GM18907 (cell line): Measurements from ENCODE around the gene GOLT1A.

Experiments
- ATAC-seq: cut with Tn5 transposase; IDR thresholded peaks from one replicate; pipeline ENCODE4 v1.9.1; 2021; ENCODE audit warnings: mild to moderate bottlenecking, moderate library complexity; ENCODE audit not compliant: unreplicated experiment

GOLT1A gene

DNA sequence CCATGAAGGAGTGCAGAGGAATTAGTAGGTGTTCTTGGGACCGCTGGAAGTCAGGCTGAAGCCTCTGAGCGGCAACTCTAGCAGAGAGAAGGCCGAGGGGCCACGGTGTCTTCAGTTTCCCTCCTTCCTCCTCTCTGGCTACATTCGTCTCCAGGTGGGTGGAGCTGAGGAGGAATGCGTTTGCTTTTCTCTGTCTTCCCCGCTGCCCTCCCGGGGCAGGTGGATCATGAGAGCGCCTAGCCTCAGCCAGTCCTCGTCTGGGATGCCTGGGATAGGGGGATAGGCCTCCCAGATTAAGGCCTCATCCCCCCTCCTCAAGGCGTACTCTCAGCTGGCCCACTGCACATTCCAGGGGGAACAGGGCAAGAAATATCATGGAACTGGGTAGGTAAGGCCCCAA lies 7.5 kb upstream of the GOLT1A start:
- ATAC-seq: no peak

DNA sequence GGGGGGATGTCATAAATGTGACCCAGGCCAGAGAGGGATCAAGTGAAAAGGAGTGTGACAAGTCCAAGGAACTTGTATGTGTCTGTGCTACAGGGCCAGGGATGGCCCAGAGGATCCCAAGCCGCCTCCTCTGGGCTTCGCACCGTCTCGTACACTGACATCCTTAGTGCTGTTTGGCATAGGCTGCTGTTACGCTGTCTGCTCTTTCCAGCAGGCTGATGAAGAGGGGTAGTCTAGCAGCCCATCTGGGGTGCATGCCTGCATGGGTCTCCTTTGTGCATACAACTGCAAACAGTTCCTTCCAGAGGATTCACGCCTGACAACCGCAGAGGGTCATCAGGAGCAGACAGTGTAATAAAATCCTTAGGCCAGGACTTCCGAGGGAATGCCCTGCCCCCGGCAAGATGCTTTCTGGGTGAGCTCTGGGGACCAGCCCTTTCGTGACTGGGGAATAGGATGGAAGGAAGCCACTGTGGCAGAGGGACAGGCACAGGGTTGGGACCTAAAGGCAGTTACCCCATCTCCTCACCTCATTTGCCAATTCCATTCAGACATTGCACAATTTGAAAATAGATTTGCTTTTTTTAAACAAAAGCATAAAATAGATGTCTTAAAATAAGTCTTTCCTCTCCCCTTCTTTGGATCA lies 6.3 kb upstream of the GOLT1A start:
- no peak for ATAC-seq

DNA sequence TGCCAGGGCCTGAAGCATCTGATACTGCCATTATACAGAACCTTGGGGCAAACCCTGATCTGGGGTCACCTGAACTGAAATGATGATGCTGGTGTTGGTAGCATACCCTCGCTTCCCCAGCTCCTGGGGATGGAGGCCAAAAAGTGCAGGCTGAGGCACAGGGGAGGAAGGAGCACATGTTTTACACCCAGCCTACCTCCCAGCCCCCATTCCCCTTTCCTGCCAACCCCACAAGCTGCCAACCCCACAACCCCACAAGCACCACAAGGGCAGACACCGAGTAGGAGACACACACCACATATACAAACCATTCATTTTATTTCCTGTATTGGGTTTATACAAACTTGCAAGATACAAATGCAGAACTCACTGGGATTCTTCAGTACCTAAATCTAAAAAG lies 4.8 kb upstream of the GOLT1A start:
- ATAC-seq: no peak

DNA sequence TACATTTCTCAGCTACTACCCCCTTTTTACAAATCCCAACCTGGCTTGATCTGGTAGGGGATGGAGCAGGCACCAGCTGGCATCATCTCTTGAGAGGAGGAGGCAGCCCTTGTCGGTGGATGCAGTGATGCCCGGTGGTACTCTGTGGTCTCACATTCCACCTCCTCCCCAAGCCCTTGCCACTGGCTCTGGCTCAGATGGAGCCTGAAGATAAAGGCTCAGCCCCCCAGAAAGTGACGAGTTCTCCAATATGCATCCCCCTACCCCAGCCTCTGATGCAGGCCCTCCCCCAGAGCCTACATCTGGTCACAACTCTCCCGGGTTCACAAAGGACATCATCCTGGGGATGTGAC lies 3.8 kb upstream of the GOLT1A start:
- no peak for ATAC-seq

DNA sequence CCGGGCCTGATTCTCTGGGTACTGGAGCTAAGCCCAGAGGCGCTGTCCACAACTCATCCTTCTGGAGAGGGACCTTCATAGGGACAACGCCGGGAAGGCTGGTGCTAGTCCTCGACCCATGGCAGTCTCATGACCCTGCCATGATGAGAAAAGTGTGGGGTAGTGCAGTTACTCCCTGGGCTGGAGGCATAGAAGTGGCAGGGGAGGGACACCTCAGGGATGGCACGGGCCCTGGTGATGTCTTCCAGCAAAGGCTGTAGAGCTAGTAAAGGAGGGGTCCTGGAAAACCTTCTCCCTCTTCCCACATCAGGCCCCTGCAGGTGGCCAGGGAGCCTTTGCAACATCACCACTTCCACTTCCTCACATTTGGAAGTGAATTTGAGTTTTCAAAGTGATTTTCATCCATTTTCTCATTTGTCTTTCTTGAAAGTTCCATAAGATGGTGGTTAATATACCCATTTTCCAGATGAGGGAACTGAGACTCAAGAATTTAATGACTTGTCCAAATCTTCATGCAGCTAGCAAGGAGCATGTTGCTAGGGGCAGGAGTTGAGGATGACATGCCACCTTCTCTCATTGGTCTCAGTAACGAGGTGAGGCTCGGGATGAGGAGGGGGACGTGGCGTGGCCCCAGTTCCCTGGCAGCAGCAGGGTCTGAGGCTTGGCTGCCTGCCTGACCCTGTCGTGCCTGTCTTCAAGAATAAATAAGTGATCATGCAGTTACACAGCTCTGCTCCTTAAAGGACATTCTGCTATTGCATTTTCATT lies 3.3 kb upstream of the GOLT1A start:
- no peak for ATAC-seq

DNA sequence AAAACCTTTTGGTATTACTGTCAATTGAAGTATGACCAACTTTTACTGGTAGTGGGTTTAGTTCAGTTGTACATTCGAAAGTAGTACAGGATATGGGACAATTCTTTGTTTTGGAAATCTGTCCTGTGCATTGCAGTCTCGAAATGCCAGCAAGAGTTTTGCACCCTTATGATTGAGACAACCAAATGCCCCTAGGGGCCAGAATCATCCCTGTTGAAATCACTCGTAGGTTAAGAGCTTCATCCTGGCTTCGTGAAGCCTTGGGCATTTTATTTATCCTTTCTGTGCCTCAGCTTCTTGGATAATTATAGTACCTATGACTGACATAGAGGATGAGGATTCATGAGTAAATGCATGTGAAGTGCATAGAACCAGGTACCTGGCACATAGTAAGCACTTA lies 2.4 kb upstream of the GOLT1A start:
- ATAC-seq: no peak

DNA sequence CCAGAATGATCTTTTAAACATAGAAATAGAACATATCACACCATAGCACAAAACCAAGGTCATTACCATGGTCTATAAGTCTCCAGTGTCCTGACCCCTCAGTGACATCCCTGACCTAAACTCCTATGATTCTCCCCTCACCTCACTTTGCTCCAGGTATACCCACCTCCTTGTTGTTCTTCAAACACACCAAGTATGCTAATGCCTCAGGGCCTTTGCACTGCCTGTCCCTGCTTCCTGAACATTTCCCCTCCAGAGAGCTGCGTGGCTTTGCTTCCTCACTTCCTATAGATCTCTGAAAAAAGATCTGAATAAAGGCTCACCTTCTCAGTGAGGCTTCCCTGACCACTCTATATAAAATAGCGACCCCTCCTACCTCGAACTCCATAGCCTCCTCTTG lies 1.1 kb downstream of the GOLT1A start:
- no peak for ATAC-seq

DNA sequence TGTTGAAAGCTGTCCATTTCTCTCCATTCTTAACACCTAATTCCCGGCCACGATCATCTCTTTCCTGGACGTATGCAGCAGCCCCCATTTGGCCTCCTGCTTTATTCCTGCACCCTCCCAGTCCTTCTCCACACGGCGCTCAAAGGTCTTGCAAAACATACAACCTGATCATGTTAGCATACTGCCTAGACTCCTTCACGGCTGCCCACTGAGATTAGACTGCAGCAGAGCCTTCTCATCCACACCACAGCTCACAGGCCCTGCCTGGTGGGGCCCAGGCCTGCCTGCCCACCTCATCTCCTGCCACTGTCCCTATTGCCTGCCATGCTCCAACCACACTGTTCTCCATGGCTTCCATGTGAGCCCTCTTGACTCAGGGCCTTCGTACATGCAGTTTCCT lies 2.7 kb downstream of the GOLT1A start:
- no peak for ATAC-seq

DNA sequence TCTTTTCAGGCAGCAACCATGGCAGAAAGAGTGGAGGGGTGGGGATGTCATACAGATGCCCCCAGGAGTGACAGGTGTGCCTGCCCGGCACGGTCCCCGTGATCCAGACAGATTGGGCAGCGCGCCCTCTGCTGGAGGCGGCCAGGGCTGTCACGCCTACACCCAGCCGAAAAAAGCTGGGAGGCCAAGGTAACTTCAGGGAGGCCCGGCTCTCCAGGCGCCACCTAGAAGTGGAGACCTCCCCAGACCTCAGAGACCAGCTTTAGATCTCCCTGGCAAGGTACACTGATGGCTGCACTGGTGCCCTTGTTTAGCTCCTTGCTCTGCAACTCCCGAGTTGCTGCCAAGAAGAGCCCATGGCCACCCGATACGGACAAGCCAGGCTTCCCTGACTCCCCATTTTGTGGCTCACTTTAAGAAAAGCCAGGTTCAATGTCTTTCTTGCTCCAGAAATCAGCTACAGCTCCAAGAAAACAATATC lies 6.6 kb downstream of the GOLT1A start:
- peak; percentile 78 for ATAC-seq

DNA sequence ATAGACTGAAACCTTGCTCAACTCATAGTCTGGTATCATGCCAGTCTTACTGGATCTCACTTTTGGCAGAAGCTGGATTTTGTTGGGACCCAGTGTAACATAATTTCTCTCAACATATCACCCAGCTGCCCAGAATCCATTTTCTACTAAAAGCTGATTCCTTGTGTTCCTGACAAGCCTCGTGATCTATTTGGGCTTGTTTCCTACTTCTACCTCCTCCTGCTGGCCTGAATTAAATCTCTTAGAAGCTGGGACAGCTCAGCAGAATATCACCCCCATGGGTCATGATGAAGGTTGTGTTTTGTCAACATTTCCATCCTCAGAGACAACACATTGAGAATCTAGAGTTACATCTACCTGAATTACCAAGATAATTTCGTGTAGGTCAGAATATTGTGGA lies 7.7 kb downstream of the GOLT1A start:
- ATAC-seq: no peak

DNA sequence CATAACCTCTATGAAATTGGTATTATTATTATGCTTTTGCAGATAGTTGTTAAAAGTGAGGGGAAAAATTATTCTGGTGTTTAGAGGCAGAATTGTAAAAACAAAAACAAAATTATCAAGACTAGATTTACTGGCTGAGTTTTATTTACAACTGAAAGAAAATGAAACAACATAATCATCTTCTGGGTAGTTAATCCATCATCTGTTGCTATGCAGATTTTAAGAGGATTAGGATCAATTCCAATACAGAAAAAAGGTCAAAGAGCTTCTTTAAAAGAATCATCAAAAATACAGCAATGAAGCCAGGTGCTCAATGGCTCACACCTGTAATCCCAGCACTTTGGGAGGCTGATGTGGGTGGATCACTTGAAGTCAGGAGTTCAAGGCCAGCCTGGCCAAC lies 8.3 kb downstream of the GOLT1A start:
- no peak for ATAC-seq

DNA sequence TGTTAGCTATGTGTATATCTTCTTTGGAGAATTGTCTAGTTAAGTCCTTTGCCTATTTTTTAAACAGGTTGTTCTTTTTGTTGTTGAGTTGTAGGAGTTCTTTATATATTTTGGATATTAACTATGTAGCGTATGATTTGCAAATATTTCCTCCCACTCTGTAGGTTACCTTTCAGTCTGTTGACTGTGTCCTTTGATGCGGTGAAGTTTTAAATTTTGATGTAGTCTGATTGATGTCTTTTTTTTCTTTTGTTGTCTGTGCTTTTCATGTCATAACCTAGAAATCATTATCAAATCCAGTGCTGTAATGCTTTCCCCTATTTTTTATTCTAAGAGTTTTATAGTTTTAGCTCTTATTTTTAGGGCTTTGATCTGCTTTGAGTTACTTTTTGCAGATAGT lies 8.8 kb downstream of the GOLT1A start:
- no peak for ATAC-seq

DNA sequence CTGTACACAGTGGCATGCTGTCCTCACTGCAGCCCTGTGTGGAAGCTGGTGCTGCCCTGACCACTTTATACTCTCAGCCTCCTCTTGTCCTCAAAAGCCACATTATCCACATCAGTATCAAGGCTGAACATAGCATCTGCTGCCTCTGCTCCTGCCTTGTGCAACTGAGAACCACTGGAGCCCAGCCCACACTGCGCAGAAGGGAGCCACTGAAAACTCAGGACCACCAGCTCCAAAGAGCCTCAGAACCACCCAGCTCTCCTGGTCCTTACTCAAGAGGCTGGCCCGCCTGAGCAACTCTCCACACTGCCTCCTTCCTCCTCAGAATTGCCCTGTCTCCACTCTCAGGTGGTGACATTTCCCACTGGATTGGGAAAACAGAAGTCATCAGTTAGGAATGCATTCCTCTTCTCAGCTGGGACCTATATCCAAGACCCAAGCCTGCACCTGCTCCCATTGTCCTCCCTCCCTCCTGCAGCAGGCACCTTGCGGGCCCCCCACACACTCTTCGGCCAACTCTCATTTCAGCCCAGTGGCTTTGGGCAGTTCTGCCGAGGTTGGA lies 10.5 kb downstream of the GOLT1A start:
- ATAC-seq: no peak

DNA sequence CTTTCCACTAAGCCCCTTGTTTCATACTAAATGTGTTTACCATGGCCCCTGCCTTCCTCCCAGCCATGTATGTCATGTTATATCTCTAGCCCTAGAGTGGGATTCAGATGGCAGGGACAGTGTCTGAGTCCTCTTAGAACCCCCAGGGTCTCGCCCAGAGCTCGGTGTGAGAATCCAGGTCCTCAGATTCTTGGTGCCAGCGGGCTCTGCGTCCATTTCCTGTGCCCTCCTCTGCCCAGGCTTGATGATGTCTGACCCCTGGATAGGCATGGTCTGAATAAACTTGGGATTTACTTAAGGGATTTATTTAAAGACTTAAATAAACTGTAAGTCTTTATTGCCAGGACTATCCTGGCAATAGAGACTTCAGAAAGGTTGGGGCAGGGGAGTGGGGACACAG lies 11.3 kb downstream of the GOLT1A start:
- ATAC-seq: no peak

DNA sequence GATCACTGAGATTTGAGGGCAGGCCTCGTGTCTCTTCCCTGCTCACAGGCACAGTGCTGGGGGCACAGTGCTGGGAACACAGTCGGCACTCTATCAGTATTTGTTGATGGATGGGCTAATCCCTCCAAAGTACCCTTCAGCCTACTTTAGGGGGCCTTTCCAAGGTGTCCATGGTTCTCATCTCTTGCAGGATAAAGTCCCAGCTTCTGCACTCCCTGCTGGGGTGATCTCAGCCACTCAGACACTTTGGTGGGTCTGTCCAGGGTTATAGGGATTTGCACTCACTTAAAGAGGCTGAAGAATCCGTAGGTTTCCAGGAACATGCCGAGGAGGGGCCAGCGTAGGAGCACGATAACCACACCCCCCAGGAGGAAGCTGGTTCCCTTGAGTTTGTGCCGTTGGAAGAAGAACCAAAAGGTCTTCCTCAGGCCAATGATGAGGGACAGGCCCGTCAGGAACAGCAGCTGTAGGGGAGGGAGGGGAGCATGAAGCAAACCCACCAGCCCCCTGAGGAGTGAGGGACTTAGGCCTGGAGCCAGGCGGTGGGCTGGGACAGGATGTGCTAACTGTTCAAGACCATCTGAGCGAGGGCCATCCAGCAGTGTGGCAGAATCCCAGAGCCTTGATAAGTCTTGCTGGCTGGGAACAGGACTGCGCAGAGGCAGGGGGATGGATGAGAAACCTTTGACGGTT lies 12.3 kb downstream of the GOLT1A start:
- ATAC-seq: no peak

DNA sequence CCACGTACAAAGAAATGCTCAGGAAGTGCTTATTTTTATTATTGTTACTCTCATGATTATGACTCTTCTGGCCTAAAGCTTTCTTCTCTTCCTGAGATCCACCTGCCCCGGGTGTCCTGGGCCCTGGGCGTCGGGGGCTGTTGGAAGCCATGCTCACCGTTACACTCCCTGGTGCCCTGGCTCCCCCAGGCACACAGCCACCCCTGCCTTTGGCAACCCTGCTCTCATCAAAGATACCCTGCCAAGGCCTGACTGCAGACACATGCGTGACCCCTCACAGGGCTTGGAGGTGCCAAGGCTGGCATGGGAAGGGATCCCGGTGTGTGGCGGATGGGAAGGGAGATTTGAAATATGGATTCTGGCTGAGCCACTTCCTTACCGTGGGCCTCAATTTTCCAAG lies 14.2 kb downstream of the GOLT1A start:
- no peak for ATAC-seq

DNA sequence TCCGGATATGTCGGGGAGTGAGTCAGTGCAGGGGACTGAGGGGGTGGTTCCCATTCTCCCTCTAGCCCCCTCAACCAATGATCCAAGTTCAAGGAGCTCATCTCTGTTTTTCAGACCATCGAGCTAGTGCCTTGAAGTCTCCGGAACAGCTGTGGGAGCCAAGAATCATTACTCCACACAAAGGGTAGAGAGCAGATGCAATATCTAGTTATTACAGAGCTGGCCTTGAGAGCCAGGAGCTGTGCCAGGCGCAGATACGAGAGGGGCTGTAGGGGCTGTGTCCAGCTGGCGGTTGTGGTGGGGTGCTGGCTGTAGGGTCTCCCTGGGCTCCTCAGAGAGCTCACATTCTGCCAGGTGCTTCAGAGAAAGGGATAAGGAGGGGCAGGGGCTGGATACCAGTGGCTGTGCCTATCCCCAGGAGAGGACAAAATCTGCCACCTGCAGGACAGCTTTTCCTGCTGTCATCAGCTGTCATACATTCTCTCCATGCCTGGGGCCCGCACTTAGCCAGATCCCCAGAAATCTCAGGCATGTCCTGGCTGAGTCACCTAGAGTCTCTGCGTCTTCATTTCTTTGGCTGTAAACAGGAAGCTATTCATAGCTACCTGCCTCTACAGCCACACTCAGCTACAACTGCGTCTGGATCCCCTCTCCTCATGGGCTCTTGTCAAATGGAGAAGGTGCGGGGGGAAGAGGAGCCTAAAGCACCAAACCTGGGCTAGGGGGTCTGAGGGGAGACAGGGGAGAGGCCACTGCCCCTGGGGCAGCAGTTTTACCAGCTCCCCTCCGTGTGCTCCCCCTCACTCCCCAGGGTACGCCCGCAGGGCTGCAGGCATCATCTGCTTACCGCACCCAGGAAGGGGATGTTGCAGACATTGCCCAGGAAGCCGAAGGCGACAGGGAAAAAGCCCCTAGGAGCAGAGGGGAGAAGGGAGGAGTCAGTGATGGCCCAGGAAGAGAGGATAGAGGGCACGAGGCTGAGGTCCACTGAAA lies 15.1 kb downstream of the GOLT1A start:
- ATAC-seq: no peak

DNA sequence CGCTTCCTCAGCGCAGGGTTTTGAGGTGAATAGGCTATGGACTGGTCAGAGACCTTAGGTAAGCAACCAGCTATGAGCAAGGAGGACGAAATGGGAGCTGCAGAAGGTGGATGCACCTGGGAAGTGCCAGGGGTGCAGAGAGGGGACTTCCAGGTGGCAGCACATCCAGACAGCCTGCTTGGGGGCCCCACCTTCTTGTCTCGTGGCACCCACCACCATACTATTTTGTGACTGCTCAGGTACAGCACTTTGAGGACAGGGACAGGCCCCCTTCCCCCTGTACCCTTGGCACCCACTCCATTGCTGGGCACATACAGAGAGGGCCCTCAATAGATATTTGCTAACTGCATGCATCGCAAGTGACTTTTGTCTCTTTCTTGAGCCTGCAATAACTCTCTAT lies 16.7 kb downstream of the GOLT1A start:
- ATAC-seq: no peak

DNA sequence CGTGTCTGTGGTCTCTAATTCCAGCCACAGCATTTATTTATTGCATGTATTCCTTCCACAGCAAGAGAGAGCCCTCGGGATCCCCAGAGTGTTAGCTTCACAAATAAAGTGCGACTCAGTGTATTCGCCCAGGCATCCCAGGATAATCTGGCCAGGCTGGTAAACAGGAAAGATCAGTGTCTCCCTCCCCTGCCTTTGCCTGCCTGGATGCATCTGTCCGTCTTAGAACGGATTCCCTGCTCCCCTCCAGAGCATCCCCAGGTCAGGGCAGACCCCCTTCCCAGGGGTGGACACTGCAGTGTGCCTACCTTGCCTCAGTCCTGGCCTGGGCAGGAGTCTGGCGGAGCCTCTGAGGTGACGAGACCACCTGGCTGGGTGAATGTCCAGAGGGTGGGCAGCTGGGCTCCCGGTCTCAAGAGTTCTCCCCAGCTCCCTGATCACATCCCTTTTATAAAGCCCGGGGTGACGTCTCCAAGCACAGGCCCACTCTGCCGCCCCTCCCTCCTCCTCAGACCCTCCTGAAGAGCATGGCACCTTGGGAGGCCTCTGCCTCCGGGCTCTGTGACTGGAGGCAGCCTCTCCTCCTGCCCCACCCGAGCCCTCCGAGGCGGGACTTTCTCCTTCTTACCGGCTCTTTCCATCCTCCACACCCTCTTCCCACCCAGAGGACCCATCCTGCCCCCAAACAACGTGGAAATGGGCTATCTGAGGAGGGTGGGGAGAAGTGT lies 17.6 kb downstream of the GOLT1A start, which contains the start of gene KISS1:
TSS of gene KISS1 (minus strand) at position 424 of the 728 bp plus-strand sequence. CDS start 3,615 bp downstream, outside the sequence.
- no peak for ATAC-seq

DNA sequence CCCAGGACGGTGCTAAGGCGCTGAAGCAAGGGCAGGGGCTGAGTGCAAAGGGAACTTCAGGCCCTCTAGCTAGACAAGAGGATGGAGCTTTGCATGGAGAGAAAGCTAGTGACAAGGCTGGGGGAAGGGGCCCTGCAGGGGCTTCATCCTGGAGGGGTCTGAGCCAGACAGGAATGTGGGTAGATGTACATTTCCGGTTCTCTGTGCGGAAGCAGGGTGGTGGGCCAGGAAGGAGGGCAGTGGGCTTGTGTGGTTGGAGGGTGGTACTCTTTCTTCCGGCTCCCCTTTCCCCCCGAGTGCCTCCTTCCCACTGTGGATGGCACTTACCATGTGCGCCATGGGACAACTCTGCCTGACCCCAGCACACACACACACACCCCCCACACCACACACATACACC lies 19.0 kb downstream of the GOLT1A start:
- ATAC-seq: no peak
